ENCODE measurements around the gene OR6T1. TPM values are rescaled to one million over a fixed set of nuclear protein-coding genes. Genes with fewer than 3 reads are reported as not detected.

OR6T1 gene
- total and polyA plus RNA-seq, 2 experiments from 2014 or later = not detected

DNA sequence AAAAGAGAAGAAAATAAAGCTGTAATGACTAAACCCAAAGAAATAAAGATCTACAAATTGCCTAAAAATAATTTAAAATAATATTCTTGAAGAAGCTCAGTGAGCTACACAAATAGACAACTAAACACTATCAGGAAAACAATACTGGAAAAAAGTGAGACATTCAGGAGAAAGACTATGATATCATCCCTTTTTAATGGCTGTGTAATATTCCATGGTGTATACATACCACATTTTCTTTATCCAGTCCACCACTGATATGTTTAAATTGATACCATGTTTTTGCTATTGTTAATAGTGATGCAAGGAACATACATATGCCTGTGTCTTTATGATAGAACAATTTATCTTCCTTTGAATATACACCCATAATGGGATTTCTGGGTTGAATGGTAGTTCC, 13.1 kb upstream of the OR6T1 start (continued):
- TF ChIP-seq, protein P1, sequence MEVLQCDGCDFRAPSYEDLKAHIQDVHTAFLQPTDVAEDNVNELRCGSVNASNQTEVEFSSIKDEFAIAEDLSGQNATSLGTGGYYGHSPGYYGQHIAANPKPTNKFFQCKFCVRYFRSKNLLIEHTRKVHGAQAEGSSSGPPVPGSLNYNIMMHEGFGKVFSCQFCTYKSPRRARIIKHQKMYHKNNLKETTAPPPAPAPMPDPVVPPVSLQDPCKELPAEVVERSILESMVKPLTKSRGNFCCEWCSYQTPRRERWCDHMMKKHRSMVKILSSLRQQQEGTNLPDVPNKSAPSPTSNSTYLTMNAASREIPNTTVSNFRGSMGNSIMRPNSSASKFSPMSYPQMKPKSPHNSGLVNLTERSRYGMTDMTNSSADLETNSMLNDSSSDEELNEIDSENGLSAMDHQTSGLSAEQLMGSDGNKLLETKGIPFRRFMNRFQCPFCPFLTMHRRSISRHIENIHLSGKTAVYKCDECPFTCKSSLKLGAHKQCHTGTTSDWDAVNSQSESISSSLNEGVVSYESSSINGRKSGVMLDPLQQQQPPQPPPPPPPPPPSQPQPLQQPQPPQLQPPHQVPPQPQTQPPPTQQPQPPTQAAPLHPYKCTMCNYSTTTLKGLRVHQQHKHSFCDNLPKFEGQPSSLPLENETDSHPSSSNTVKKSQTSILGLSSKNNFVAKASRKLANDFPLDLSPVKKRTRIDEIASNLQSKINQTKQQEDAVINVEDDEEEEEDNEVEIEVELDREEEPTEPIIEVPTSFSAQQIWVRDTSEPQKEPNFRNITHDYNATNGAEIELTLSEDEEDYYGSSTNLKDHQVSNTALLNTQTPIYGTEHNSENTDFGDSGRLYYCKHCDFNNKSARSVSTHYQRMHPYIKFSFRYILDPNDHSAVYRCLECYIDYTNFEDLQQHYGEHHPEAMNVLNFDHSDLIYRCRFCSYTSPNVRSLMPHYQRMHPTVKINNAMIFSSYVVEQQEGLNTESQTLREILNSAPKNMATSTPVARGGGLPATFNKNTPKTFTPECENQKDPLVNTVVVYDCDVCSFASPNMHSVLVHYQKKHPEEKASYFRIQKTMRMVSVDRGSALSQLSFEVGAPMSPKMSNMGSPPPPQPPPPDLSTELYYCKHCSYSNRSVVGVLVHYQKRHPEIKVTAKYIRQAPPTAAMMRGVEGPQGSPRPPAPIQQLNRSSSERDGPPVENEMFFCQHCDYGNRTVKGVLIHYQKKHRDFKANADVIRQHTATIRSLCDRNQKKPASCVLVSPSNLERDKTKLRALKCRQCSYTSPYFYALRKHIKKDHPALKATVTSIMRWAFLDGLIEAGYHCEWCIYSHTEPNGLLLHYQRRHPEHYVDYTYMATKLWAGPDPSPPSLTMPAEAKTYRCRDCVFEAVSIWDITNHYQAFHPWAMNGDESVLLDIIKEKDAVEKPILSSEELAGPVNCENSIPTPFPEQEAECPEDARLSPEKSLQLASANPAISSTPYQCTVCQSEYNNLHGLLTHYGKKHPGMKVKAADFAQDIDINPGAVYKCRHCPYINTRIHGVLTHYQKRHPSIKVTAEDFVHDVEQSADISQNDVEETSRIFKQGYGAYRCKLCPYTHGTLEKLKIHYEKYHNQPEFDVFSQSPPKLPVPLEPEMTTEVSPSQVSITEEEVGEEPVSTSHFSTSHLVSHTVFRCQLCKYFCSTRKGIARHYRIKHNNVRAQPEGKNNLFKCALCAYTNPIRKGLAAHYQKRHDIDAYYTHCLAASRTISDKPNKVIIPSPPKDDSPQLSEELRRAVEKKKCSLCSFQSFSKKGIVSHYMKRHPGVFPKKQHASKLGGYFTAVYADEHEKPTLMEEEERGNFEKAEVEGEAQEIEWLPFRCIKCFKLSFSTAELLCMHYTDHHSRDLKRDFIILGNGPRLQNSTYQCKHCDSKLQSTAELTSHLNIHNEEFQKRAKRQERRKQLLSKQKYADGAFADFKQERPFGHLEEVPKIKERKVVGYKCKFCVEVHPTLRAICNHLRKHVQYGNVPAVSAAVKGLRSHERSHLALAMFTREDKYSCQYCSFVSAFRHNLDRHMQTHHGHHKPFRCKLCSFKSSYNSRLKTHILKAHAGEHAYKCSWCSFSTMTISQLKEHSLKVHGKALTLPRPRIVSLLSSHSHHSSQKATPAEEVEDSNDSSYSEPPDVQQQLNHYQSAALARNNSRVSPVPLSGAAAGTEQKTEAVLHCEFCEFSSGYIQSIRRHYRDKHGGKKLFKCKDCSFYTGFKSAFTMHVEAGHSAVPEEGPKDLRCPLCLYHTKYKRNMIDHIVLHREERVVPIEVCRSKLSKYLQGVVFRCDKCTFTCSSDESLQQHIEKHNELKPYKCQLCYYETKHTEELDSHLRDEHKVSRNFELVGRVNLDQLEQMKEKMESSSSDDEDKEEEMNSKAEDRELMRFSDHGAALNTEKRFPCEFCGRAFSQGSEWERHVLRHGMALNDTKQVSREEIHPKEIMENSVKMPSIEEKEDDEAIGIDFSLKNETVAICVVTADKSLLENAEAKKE (CRISPR knock-in tag; IDR thresholded peaks at IDR 0.05) = no peak
- TF ChIP-seq STAT1 (IDR thresholded peaks at IDR 0.05; ENCODE audit: unreplicated experiment) (no peak), EZH2phosphoT487 (IDR thresholded peaks at IDR 0.05; ENCODE audit: unreplicated experiment) (no peak), EZH2 (IDR thresholded peaks at IDR 0.05; ENCODE audit: low read depth, unreplicated experiment) (no peak)

DNA sequence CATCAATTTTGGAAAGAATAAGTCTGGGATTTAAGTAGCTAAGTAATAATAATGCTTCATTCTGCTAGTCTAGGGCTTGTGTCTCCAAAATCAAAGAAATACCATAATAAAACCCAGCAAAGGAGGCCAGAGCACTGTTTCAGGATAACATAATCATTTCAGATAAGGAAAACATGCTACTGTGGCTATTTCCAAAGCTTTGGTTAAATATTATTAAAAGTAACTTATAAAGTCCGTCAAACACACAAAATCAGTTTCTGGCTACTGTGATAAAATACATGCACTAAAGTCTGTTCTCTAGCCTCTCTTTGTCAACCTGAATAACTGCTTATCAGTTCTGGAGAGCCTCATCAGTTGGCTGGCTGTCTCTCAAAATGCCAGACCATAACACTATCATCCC, 1.5 kb upstream of the OR6T1 start:
- no peaks in the 10 kb centered on the region for H4K20me1 ChIP-seq (replicated peaks; ENCODE audit: insufficient read depth)
- Mint-ChIP-seq H3K9me3 (no peaks in the 10 kb centered on the region), H3K36me3 (ENCODE audit: low read depth) (no peaks in the 10 kb centered on the region), H3K27ac (no peak overlapping the region), H3K4me1 (no peaks in the 10 kb centered on the region), H3K4me3 (no peak overlapping the region), H3K27me3 (ENCODE audit: insufficient read depth, low read depth, poor library complexity) (peaks cover 2% of the 10 kb centered on the region)
- no peaks in the 10 kb centered on the region for H3K79me2 ChIP-seq (replicated peaks; ENCODE audit: insufficient read depth)
- ATAC-seq (no peak), DNase-seq (ENCODE audit: low spot score) (no peak)
- no peaks in the 10 kb centered on the region for H3K27me3 ChIP-seq (ENCODE audit: insufficient read depth)
- H3K4me3 ChIP-seq = no peak overlapping the region
- H3K4me2 ChIP-seq = no peak overlapping the region
- no peak overlapping the region for H3K27ac ChIP-seq (ENCODE audit: low read depth)
- H3K4me1 ChIP-seq (ENCODE audit: insufficient read depth) = no peaks in the 10 kb centered on the region
- no peak overlapping the region for H2AFZ ChIP-seq
- H3K9me2 ChIP-seq (ENCODE audit: insufficient read depth) = no peaks in the 10 kb centered on the region
- no peaks in the 10 kb centered on the region for H3K36me3 ChIP-seq (ENCODE audit: insufficient read depth)
- no peaks in the 10 kb centered on the region for H3F3A ChIP-seq (replicated peaks; ENCODE audit: low read depth)
- TF ChIP-seq ZNF331 (CRISPR knock-in tag; IDR thresholded peaks at IDR 0.05; ENCODE audit: low read depth) (no peak), EZH2phosphoT487 (IDR thresholded peaks at IDR 0.05; ENCODE audit: unreplicated experiment) (no peak), NANOG (IDR thresholded peaks at IDR 0.05; ENCODE audit: borderline replicate concordance) (no peak), JUNB (IDR thresholded peaks at IDR 0.05; ENCODE audit: unreplicated experiment) (no peak), ZNF114 (CRISPR knock-in tag; IDR thresholded peaks at IDR 0.05) (no peak)
- TF ChIP-seq, protein P2, sequence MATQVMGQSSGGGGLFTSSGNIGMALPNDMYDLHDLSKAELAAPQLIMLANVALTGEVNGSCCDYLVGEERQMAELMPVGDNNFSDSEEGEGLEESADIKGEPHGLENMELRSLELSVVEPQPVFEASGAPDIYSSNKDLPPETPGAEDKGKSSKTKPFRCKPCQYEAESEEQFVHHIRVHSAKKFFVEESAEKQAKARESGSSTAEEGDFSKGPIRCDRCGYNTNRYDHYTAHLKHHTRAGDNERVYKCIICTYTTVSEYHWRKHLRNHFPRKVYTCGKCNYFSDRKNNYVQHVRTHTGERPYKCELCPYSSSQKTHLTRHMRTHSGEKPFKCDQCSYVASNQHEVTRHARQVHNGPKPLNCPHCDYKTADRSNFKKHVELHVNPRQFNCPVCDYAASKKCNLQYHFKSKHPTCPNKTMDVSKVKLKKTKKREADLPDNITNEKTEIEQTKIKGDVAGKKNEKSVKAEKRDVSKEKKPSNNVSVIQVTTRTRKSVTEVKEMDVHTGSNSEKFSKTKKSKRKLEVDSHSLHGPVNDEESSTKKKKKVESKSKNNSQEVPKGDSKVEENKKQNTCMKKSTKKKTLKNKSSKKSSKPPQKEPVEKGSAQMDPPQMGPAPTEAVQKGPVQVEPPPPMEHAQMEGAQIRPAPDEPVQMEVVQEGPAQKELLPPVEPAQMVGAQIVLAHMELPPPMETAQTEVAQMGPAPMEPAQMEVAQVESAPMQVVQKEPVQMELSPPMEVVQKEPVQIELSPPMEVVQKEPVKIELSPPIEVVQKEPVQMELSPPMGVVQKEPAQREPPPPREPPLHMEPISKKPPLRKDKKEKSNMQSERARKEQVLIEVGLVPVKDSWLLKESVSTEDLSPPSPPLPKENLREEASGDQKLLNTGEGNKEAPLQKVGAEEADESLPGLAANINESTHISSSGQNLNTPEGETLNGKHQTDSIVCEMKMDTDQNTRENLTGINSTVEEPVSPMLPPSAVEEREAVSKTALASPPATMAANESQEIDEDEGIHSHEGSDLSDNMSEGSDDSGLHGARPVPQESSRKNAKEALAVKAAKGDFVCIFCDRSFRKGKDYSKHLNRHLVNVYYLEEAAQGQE (IDR thresholded peaks at IDR 0.05; ENCODE audit: unreplicated experiment) = no peak
